ENCODE data around the gene LONP1.

GRCh38 chr19:5738423-5738822 is 18.5 kb upstream of the LONP1 start:
- TF ChIP-seq YY1 (IDR thresholded peaks at IDR 0.05; ENCODE audit: extremely low read depth, insufficient replicate concordance, low read depth, low read length) (no peak), CTCF (IDR thresholded peaks at IDR 0.05 in 2 of 3, conservative IDR thresholded peaks at IDR 0.05 in 1 of 3; ENCODE audit: borderline replicate concordance in 1 of 3, insufficient read depth in 1 of 3, low read depth in 2 of 3, low read length in 2 of 3) (no peak), CEBPB (IDR thresholded peaks at IDR 0.05; ENCODE audit: low read depth) (no peak), POLR2AphosphoS5 (IDR thresholded peaks at IDR 0.05; ENCODE audit: low read depth, low read length) (no peak), ELF1 (IDR thresholded peaks at IDR 0.05; ENCODE audit: borderline replicate concordance, low read depth) (no peak), RAD21 (IDR thresholded peaks at IDR 0.05; ENCODE audit: low read depth) (no peak), EZH2phosphoT487 (IDR thresholded peaks at IDR 0.05; ENCODE audit: borderline replicate concordance) (no peak), POLR2A (IDR thresholded peaks at IDR 0.05; ENCODE audit: borderline replicate concordance, extremely low read depth, insufficient read depth, insufficient read length) (no peak), MAX (IDR thresholded peaks at IDR 0.05) (no peak), EZH2 (IDR thresholded peaks at IDR 0.05) (no peak), ATF3 (IDR thresholded peaks at IDR 0.05) (no peak), JUND (IDR thresholded peaks at IDR 0.05) (no peak), REST (IDR thresholded peaks at IDR 0.05; ENCODE audit: low read depth) (no peak)
